GM18870 (cell line): Measurements from ENCODE around the gene XRCC6.
"Not testable (repeated sequence)": the region's sequence is repeated elsewhere in the genome, so short reads cannot be mapped to it uniquely, and the experiment has no call there.

Experiments used
- ATAC-seq: cut with Tn5 transposase; IDR thresholded peaks from one replicate; pipeline ENCODE4 v1.9.1; 2021; ENCODE audit warnings: moderate library complexity; ENCODE audit not compliant: unreplicated experiment

XRCC6 gene

GRCh38 chr22:41648432-41648831 is 27.3 kb downstream of the XRCC6 start:
- no peak for ATAC-seq

DNA sequence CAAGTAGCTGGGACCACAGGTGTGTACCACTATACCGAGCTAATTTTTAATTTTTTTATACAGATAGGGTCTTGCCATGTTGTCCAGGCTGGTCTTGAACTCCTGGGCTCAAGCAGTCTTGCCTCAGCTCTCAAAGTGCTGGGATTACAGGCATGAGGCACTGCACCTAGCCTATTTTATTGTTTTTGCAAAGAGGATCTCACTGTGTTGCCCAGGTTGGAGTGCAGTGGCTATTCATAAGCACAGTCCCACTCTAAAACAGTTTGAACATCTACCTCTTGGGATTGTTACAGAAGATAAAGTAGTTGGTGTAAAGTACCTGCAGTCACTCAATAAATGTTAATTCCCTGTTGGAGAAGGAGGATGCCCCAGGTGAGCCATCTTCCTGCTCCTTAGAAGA is 29.1 kb downstream of the XRCC6 start:
- ATAC-seq: no peak

DNA sequence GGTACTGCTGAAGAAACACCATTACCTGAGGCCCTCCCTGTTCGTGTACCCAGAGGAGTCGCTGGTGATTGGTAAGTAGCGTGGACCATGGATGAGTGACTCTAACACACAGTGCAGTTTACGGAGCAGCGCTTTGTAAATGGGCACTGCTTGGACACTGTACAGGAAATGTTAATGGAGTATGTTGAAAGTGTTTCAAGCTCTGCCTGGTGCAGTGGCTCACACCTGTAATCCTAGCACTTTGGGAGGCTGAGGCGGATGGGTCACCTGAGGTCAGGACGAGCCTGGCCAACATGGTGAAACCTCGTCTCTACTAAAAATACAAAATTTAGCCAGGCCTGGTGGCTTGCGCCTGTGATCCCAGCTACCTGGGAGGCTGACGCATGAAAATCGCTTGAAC is 29.7 kb downstream of the XRCC6 start:
- no peak for ATAC-seq

DNA sequence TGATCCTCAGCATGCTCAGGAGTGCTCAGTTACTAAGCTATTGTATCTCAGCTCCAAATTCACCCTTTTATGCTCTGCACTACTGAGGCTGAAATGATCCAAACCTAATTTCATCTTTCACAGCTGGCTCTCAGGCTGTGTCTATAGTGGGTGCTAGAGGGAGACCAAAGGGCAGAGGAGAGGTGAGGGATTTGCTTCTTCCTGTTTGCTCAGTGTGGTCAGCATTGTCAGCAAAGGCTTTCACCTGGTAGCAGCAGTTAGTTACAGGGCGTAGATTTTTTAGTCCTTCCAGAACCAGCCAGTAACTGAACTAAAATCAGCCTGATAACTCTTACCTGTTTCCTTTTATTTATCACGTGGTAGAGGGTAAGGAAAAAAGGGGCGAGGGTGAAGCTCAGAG is 33.2 kb downstream of the XRCC6 start:
- ATAC-seq: no peak

GRCh38 chr22:41656556-41656955 is 35.5 kb downstream of the XRCC6 start:
- no peak for ATAC-seq

DNA sequence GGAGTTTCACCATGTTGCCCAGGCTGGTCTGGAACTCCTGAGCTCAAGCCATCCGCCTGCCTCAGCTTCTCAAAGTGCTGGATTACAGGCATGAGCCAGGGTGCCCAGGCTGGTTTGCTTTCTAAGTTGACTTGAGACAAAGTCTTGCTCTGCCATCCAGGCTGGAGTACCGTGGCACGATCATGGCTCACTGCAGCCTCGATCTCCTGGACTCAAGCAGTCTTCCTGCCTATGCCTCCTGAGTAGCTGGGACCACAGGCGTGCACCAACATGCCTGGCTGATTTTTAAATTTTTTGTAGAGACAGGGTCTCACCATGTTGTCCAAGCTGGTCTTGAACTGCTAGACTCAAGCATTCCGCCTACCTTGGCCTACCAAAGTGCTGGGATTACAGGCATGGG is 36.6 kb downstream of the XRCC6 start:
- no peak for ATAC-seq

- no peak for ATAC-seq
Measured at GRCh38 chr22:41658869-41659268, 37.8 kb downstream of the XRCC6 start.

DNA sequence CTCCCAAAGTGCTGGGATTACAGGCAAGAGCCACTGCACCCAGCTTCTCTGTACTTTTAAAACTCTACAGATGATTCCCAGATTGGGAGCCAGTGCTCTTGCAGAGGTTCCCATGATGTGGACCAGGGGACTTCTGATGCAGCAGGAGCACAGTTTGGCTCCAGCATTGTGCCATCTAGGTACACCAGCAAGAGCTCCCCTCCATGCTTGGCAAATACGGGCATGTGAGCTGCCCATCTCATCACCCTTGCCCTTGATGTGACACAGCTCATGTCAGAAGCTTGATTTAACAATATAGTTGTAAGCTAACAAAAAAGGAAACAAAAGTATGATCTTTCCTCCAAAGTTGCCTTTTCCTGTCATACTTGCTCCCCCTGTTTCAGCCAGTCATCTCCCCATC is 38.8 kb downstream of the XRCC6 start:
- no peak for ATAC-seq

DNA sequence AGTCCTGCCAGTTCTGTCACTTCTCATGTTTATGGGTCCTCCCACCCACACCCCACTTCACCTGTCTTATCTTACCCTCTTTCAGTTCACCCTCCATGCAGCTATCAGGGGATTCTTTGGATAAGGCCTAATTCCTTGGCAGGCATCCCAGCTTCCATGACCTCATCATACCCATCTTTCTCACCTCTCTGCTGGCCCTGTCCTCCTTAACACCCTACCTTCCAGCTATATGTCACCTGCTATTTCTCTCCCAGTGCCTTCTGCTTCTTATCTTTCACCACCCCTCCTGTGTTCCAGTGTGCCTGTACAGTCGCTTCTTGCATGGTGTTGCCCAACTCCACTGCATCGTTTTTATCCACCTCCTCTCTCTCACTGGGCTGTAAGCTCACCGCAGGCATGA is 39.3 kb downstream of the XRCC6 start:
- ATAC-seq: no peak

GRCh38 chr22:41661088-41661487 is 40.0 kb downstream of the XRCC6 start:
- ATAC-seq: no peak

- no peak for ATAC-seq
Measured at GRCh38 chr22:41661713-41662112, 40.6 kb downstream of the XRCC6 start.

DNA sequence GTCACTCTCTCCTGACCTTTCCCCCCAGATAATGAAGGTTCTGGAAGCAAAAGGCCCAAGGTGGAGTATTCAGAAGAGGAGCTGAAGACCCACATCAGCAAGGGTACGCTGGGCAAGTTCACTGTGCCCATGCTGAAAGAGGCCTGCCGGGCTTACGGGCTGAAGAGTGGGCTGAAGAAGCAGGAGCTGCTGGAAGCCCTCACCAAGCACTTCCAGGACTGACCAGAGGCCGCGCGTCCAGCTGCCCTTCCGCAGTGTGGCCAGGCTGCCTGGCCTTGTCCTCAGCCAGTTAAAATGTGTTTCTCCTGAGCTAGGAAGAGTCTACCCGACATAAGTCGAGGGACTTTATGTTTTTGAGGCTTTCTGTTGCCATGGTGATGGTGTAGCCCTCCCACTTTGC is 42.5 kb downstream of the XRCC6 start:
- ATAC-seq: not testable (repeated sequence)

DNA sequence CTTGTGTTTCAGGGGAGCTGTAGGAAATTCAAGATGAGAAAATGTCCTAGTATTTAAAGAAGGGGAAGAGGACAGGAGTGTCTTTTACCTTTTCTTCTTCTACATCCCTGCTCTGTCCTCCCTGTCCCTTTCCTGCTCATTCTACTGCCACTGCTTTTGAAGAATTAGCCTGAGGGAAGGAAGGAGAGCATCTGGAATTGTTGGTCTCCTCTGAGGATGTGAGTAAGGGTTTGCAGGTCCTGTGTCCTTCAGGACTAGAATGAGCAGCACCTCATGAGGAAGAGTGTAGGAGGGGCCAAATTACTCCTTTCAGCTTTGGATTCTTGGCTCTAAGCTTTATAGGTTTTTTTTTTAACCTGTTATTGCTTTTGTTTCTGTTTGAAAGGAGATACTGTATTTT is 43.4 kb downstream of the XRCC6 start:
- no peak for ATAC-seq

DNA sequence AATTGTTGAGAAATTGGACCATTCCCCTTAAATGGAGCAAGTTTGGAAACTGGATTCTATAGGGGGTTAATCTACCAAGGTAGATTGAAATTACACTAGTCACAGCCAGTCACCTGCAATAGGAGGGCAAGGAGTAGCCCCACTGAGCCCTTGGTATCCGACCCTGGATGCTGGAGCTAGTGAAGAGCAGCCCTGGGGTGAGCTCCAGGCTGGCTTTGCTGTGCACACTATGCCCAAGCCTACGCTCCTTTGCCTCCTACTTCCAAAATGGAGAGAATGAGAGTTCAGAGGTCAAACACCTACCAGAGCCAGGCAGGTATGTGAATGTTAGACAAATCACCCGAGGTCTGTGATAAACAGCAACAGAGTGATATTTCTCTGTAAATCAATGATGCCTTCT is 43.9 kb downstream of the XRCC6 start:
- no peak for ATAC-seq

DNA sequence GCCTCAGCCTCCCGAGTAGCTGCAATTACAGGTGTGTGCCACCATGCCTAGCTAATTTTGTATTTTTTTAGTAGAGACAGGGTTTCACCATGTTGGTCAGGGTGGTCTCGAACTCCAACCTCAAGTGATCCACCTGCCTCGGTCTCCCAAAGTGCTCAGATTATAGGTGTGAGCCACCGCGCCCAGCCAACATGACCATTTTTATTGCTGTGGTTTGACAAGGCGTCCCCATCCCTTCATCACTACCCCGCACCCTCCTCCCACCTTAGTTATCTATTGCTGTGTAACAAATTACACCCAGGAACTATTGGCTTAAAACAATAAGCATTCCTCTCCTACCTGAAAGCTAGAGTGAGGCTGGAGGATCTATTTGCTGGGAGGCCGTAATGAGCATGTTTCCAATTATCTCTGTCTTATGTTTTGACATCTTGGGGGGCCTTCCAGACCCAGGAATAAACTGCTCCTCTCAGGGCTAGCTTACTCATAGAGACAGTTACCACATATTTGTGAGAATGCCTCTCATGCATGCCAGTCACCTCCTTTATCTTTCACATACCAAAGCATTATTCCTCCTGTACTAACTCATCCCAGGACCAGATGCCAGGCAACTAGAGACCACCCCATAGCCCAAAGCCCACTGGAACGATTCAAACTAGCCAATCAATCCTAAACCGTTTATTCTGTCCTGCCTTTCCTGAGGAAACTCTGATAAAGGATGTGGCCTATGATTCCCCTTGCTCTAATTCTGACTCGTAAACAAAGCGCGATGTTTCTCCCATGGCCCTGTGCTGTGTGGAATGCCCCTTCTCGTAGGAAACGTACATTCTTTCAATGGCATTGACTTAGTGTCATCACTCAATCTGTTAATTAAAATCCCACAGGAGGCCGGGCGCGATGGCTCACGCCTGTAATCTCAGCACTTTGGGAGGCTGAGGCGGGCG is 48.1 kb downstream of the XRCC6 start:
- no peak for ATAC-seq

- not testable (repeated sequence) for ATAC-seq
Measured at GRCh38 chr22:41672096-41672495, 51.0 kb downstream of the XRCC6 start.

DNA sequence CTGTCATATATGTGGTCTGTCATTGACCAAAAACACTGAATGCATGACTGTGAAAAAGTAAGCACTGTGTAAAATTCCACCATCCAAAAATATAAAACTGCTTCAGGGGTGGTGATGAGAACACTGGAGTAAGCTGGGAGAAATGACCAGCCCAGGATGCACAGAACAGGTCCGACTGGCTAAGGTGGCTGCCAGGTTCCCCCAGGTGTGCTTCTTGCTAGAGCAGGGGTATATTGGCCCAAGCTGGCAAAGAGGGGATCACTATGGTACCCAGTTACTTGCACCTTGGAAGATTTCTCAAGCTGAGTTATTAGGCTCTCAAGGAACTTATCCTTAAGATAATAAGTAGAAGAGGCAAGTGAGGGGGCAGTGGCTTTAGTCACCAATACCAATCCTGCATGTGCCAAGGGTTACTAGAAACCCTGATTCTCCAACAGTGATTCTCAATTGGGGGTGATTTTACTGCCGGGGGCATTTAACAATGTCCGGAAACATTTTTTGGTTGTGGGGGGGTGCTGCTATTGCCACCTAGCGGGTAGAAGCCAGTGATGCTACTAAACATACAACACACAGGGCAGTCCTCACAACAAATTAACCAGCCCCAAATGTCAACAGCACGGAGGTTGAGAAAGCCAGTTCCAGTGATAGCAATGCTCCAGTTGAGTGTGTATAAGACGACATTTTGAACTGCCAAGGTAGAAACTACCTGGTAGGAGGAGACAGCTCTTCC is 51.9 kb downstream of the XRCC6 start:
- no peak for ATAC-seq

GRCh38 chr22:41674846-41675340 is 53.8 kb downstream of the XRCC6 start:
- ATAC-seq: no peak

GRCh38 chr22:41676134-41676533 is 55.0 kb downstream of the XRCC6 start:
- ATAC-seq: no peak

GRCh38 chr22:41681616-41682015 is 60.5 kb downstream of the XRCC6 start:
- ATAC-seq: no peak

DNA sequence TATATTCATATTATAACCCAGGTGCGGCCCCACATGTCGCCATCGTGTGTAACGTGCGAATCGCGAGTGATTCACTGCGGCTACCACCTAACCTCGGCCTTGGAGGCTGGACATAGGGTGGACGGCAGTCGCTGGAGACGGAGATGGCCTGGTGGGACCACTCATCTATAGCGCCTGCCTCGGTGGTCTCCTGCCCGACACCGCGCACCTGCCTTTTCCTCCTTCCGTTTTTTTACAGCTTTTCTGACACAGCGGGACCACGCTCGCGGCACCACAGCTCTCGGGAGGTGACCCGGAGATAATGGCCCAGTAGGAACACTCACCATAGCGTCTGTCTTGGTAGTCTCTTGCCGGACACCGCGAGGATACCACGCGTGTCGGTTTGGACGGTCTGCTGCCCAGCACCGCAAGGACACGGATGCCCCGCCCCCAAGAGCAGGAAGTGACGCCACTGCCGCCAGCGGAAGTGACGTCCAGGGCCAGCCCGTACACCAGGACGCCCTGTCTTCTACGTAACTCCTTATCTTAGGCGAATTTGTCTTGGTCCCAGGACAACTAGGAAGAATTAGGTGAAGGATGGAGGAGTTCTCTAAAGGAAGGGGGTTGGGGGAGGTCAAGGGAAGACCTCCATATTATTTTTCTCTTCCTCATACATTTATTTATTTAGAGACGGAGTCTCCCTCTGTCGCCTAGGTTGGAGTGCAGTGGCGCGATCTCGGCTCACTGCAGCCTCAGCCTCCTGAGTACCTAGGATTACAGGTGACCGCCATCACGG is 61.1 kb downstream of the XRCC6 start:
- no peak for ATAC-seq
